ENCODE data around the gene COX10. TPM values are rescaled to one million over a fixed set of nuclear protein-coding genes. Genes with fewer than 3 reads are reported as not detected.

The COX10 gene
- total RNA-seq, 1 experiment from 2014 or later = 20.0 TPM

- Histone ChIP-seq H3K9me3 (ENCODE audit: low read depth, low read length, poor library complexity, severe bottlenecking) (no peaks in the 10 kb centered on the region), H3K4me3 (ENCODE audit: low read depth, low read length, poor library complexity, severe bottlenecking) (no peak overlapping the region), H3K36me3 (ENCODE audit: insufficient read depth, low read length, poor library complexity, severe bottlenecking) (peaks cover 4% of the 10 kb centered on the region), H3K27me3 (replicated peaks; ENCODE audit: insufficient read depth, low read depth, low read length, poor library complexity) (no peaks in the 10 kb centered on the region), H3K27ac (ENCODE audit: low read depth, low read length, poor library complexity, severe bottlenecking) (no peak overlapping the region), H3K4me1 (ENCODE audit: insufficient read depth, low read length, poor library complexity, severe bottlenecking) (no peaks in the 10 kb centered on the region)
- intact Hi-C loops (cut with micrococcal nuclease; ENCODE audit: unreplicated experiment) = no loop called here
- DNase-seq (ENCODE audit: low spot score) = no peak
- BruUV-seq (replicated peaks) = no TSS peak
- POLR2A ChIA-PET (ENCODE audit: low non-redundant PET) = no interaction called here
- CTCF ChIA-PET = no interaction called here
- TF ChIP-seq CTCF (conservative IDR thresholded peaks at IDR 0.05; ENCODE audit: low read depth, low read length) (peak; percentile 40), EZH2 (IDR thresholded peaks at IDR 0.05; ENCODE audit: borderline replicate concordance, low read depth, low read length, poor library complexity, severe bottlenecking) (no peak)
Observed at GRCh38 chr17:14211801-14212200, 142.5 kb downstream of the COX10 start.

- TF ChIP-seq CTCF (conservative IDR thresholded peaks at IDR 0.05; ENCODE audit: low read depth, low read length) (no peak), EZH2 (IDR thresholded peaks at IDR 0.05; ENCODE audit: borderline replicate concordance, low read depth, low read length, poor library complexity, severe bottlenecking) (no peak)
- no peak for DNase-seq (ENCODE audit: low spot score)
- no peak overlapping the region for H3K4me3 ChIP-seq (ENCODE audit: low read depth, low read length, poor library complexity, severe bottlenecking)
- no peak overlapping the region for H3K27ac ChIP-seq (ENCODE audit: low read depth, low read length, poor library complexity, severe bottlenecking)
- H3K36me3 ChIP-seq (ENCODE audit: insufficient read depth, low read length, poor library complexity, severe bottlenecking) = peaks cover 4% of the 10 kb centered on the region
- H3K9me3 ChIP-seq (ENCODE audit: low read depth, low read length, poor library complexity, severe bottlenecking) = no peaks in the 10 kb centered on the region
- no peaks in the 10 kb centered on the region for H3K4me1 ChIP-seq (ENCODE audit: insufficient read depth, low read length, poor library complexity, severe bottlenecking)
- CTCF ChIA-PET = no interaction called here
- BruUV-seq (replicated peaks) = no TSS peak
- no peaks in the 10 kb centered on the region for H3K27me3 ChIP-seq (replicated peaks; ENCODE audit: insufficient read depth, low read depth, low read length, poor library complexity)
- POLR2A ChIA-PET (ENCODE audit: low non-redundant PET) = no interaction called here
- intact Hi-C loops (cut with micrococcal nuclease; ENCODE audit: unreplicated experiment) = no loop called here
Observed at GRCh38 chr17:14212401-14212800, 143.1 kb downstream of the COX10 start.

- intact Hi-C loops (cut with micrococcal nuclease; ENCODE audit: unreplicated experiment) = no loop called here
Observed at GRCh38 chr17:14214271-14214670, 145.0 kb downstream of the COX10 start.

More at GRCh38 chr17:14214271-14214670, 145.0 kb downstream of the COX10 start:
- TF ChIP-seq CTCF (conservative IDR thresholded peaks at IDR 0.05; ENCODE audit: low read depth, low read length) (no peak), EZH2 (IDR thresholded peaks at IDR 0.05; ENCODE audit: borderline replicate concordance, low read depth, low read length, poor library complexity, severe bottlenecking) (no peak)
- no peak overlapping the region for H3K27ac ChIP-seq (ENCODE audit: low read depth, low read length, poor library complexity, severe bottlenecking)
- H3K27me3 ChIP-seq (replicated peaks; ENCODE audit: insufficient read depth, low read depth, low read length, poor library complexity) = no peaks in the 10 kb centered on the region
- POLR2A ChIA-PET (ENCODE audit: low non-redundant PET) = no interaction called here
- DNase-seq (ENCODE audit: low spot score) = no peak
- CTCF ChIA-PET = no interaction called here
- BruUV-seq (replicated peaks) = no TSS peak
- H3K9me3 ChIP-seq (ENCODE audit: low read depth, low read length, poor library complexity, severe bottlenecking) = no peaks in the 10 kb centered on the region
- H3K4me3 ChIP-seq (ENCODE audit: low read depth, low read length, poor library complexity, severe bottlenecking) = no peak overlapping the region
- peaks cover under 1% of the 10 kb centered on the region for H3K36me3 ChIP-seq (ENCODE audit: insufficient read depth, low read length, poor library complexity, severe bottlenecking)
- no peaks in the 10 kb centered on the region for H3K4me1 ChIP-seq (ENCODE audit: insufficient read depth, low read length, poor library complexity, severe bottlenecking)
